Measurements from ENCODE around the gene PLCH1.

Gene PLCH1

GRCh38 chr3:155704771-155705559, 39.9 kb downstream of the PLCH1 start:
- H3K27ac ChIP-seq: no peak overlapping the region
- no peak for TF ChIP-seq POLR2AphosphoS5 (IDR thresholded peaks at IDR 0.05; ENCODE audit: borderline replicate concordance, low read depth, low read length)
- TF ChIP-seq EZH2 (IDR thresholded peaks at IDR 0.05): no peak
- no peak for TF ChIP-seq FOXP2 (optimal IDR thresholded peaks at IDR 0.05; ENCODE audit: control extremely low read depth, extremely low read length, insufficient read depth)
- no peak for DNase-seq (ENCODE audit: low read depth, low spot score)
- no peaks in the 10 kb centered on the region for H3K9me3 ChIP-seq (ENCODE audit: low read depth, low read length)
- H3K9ac ChIP-seq (ENCODE audit: insufficient read length): no peak overlapping the region
- H3K4me3 ChIP-seq: no peak overlapping the region
- no peaks in the 10 kb centered on the region for H3K36me3 ChIP-seq (ENCODE audit: insufficient read depth, low read length)

- H3K27ac ChIP-seq: no peak overlapping the region
These were observed 40.8 kb downstream of the PLCH1 start for GRCh38 chr3:155704061-155704460.

GRCh38 chr3:155702745-155703591, 41.9 kb downstream of the PLCH1 start:
- Histone ChIP-seq H3K4me3 (no peak overlapping the region), H3K9me3 (ENCODE audit: low read depth, low read length) (no peaks in the 10 kb centered on the region), H3K27ac (no peak overlapping the region), H3K36me3 (ENCODE audit: insufficient read depth, low read length) (no peaks in the 10 kb centered on the region), H3K9ac (ENCODE audit: insufficient read length) (no peak overlapping the region)
- DNase-seq (ENCODE audit: low read depth, low spot score): no peak
- TF ChIP-seq POLR2AphosphoS5 (IDR thresholded peaks at IDR 0.05; ENCODE audit: borderline replicate concordance, low read depth, low read length) (no peak), EZH2 (IDR thresholded peaks at IDR 0.05) (no peak), FOXP2 (optimal IDR thresholded peaks at IDR 0.05; ENCODE audit: control extremely low read depth, extremely low read length, insufficient read depth) (no peak)

More at GRCh38 chr3:155704061-155704460, 40.8 kb downstream of the PLCH1 start:
- H3K9me3 ChIP-seq (ENCODE audit: low read depth, low read length): no peaks in the 10 kb centered on the region
- H3K4me3 ChIP-seq: no peak overlapping the region
- DNase-seq (ENCODE audit: low read depth, low spot score): no peak
- H3K9ac ChIP-seq (ENCODE audit: insufficient read length): no peak overlapping the region
- no peak for TF ChIP-seq EZH2 (IDR thresholded peaks at IDR 0.05)
- no peak for TF ChIP-seq POLR2AphosphoS5 (IDR thresholded peaks at IDR 0.05; ENCODE audit: borderline replicate concordance, low read depth, low read length)
- no peak for TF ChIP-seq FOXP2 (optimal IDR thresholded peaks at IDR 0.05; ENCODE audit: control extremely low read depth, extremely low read length, insufficient read depth)
- H3K36me3 ChIP-seq (ENCODE audit: insufficient read depth, low read length): no peaks in the 10 kb centered on the region

DNA sequence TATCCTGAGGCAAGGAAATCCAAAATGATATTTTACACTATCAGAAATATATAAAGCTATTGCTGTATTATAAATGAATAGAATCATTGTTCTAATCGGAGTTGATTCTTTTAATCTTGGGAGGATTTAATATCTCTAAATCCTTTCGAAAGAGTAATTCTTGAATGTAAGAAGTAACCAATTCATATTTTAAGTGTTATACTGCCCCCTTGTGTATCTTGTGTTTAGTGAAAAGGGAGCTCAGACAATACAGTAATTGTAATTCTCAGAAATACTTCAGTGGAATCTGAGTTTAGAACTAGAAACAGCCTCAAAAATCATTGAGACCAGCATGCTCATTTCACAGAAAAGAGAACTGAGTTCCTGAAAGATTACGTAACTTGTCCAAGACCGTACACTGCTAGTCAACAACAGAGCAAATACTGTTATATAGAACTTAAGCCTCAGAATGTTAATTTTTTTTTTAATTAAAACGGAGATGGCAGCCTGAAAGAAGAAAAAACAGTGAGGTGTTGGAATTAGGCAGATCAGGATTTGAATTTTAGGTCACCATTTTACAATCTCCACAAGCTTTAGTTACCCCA, 42.9 kb downstream of the PLCH1 start:
- H3K27ac ChIP-seq: no peak overlapping the region
- H3K9ac ChIP-seq (ENCODE audit: insufficient read length): no peak overlapping the region
- peak; percentile 74 for DNase-seq (ENCODE audit: low read depth, low spot score)

GRCh38 chr3:155697542-155697941, 47.3 kb downstream of the PLCH1 start:
- H3K4me3 ChIP-seq: no peak overlapping the region
- no peaks in the 10 kb centered on the region for H3K36me3 ChIP-seq (ENCODE audit: insufficient read depth, low read length)
- H3K27ac ChIP-seq: no peak overlapping the region
- no peaks in the 10 kb centered on the region for H3K9me3 ChIP-seq (ENCODE audit: low read depth, low read length)
- no peak overlapping the region for H3K9ac ChIP-seq (ENCODE audit: insufficient read length)
- TF ChIP-seq EZH2 (IDR thresholded peaks at IDR 0.05) (no peak), POLR2AphosphoS5 (IDR thresholded peaks at IDR 0.05; ENCODE audit: borderline replicate concordance, low read depth, low read length) (no peak), FOXP2 (optimal IDR thresholded peaks at IDR 0.05; ENCODE audit: control extremely low read depth, extremely low read length, insufficient read depth) (no peak)
- DNase-seq (ENCODE audit: low read depth, low spot score): no peak

More for the DNA sequence above, 42.9 kb downstream of the PLCH1 start:
- Histone ChIP-seq H3K36me3 (ENCODE audit: insufficient read depth, low read length) (no peaks in the 10 kb centered on the region), H3K4me3 (no peak overlapping the region), H3K9me3 (ENCODE audit: low read depth, low read length) (no peaks in the 10 kb centered on the region)
- TF ChIP-seq POLR2AphosphoS5 (IDR thresholded peaks at IDR 0.05; ENCODE audit: borderline replicate concordance, low read depth, low read length) (no peak), FOXP2 (optimal IDR thresholded peaks at IDR 0.05; ENCODE audit: control extremely low read depth, extremely low read length, insufficient read depth) (no peak), EZH2 (IDR thresholded peaks at IDR 0.05) (no peak)

DNA sequence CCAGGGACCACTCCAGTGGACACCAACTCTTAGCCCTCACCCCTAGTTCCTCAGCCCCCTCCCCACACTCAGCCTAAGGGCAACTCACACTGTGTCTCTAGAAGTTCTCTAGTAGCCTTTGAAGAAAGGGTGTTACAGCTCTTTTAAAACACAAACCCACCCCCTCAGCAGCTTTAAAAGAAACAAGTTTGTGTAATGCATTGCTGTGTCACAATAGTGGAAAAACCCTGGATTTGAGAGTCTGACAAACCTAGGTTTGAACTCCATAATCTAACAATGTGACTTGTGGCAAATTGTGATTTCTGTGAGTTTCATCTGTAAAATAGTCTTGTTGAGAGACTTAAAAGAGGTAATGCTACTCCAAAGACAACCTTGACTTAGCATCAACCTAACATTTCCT, 54.0 kb downstream of the PLCH1 start:
- Histone ChIP-seq H3K27ac (no peak overlapping the region), H3K9me3 (ENCODE audit: low read depth, low read length) (no peaks in the 10 kb centered on the region), H3K4me3 (no peak overlapping the region), H3K9ac (ENCODE audit: insufficient read length) (no peak overlapping the region), H3K36me3 (ENCODE audit: insufficient read depth, low read length) (no peaks in the 10 kb centered on the region)
- TF ChIP-seq POLR2AphosphoS5 (IDR thresholded peaks at IDR 0.05; ENCODE audit: borderline replicate concordance, low read depth, low read length) (no peak), EZH2 (IDR thresholded peaks at IDR 0.05) (no peak), FOXP2 (optimal IDR thresholded peaks at IDR 0.05; ENCODE audit: control extremely low read depth, extremely low read length, insufficient read depth) (no peak)
- no peak for DNase-seq (ENCODE audit: low read depth, low spot score)

- Histone ChIP-seq H3K9ac (ENCODE audit: insufficient read length) (no peak overlapping the region), H3K4me3 (no peak overlapping the region), H3K9me3 (ENCODE audit: low read depth, low read length) (no peaks in the 10 kb centered on the region), H3K36me3 (ENCODE audit: insufficient read depth, low read length) (no peaks in the 10 kb centered on the region), H3K27ac (no peak overlapping the region)
- DNase-seq (ENCODE audit: low read depth, low spot score): no peak
- TF ChIP-seq FOXP2 (optimal IDR thresholded peaks at IDR 0.05; ENCODE audit: control extremely low read depth, extremely low read length, insufficient read depth) (no peak), EZH2 (IDR thresholded peaks at IDR 0.05) (no peak), POLR2AphosphoS5 (IDR thresholded peaks at IDR 0.05; ENCODE audit: borderline replicate concordance, low read depth, low read length) (no peak)
These were observed 56.4 kb downstream of the PLCH1 start for GRCh38 chr3:155688481-155688880.

DNA sequence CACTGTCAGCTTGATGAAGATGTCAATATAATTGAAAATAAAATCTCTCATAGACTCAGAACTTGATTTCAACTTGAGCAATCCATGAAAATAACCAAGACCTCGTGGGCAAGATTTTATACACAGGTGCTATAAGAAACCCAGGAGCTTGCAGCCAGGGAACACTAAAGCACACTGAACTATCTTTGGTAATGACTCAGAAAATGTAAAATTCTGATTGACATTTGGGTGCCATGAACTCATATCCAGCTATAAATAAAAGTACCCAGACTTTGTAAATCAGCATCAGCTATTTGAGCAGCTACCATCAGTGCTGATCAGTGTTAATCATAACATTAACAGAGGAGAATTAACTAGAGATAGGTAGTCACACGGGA, 61.5 kb downstream of the PLCH1 start:
- no peak overlapping the region for H3K9ac ChIP-seq (ENCODE audit: insufficient read length)
- H3K27ac ChIP-seq: no peak overlapping the region
- DNase-seq (ENCODE audit: low read depth, low spot score): no peak
- H3K4me3 ChIP-seq: no peak overlapping the region
- H3K36me3 ChIP-seq (ENCODE audit: insufficient read depth, low read length): no peaks in the 10 kb centered on the region
- H3K9me3 ChIP-seq (ENCODE audit: low read depth, low read length): no peaks in the 10 kb centered on the region
- no peak for TF ChIP-seq EZH2 (IDR thresholded peaks at IDR 0.05)
- no peak for TF ChIP-seq POLR2AphosphoS5 (IDR thresholded peaks at IDR 0.05; ENCODE audit: borderline replicate concordance, low read depth, low read length)
- TF ChIP-seq FOXP2 (optimal IDR thresholded peaks at IDR 0.05; ENCODE audit: control extremely low read depth, extremely low read length, insufficient read depth): no peak
